DND-41 (cell line): ENCODE data around the gene OTUD1.

ENCODE experiments used
- ATAC-seq: fragments of 200-7000 bp; cut with Tn5 transposase; 3 replicates; pipeline ENCODE4 v1.9.1; 2021; ENCODE audit warnings: low read depth; ENCODE audit not compliant: insufficient read depth
- DNase-seq: peaks from one replicate; pipeline ENCODE4 v3.0.0-alpha.2; 2020
- H2AFZ ChIP-seq: 2 replicates; pipeline ENCODE4 v1.6.0; 2012; ENCODE audit warnings: low read depth, low read length
- H3K27ac ChIP-seq: 2 replicates; pipeline ENCODE4 v1.5.1; 2012; ENCODE audit warnings: low read length, inconsistent platforms
- H3K27me3 ChIP-seq: fragments of 200-600 bp; sonication (generic); 2 replicates; pipeline ENCODE4 v1.6.0; 2012; ENCODE audit warnings: low read length, mild to moderate bottlenecking, inconsistent platforms; ENCODE audit not compliant: insufficient read depth, poor library complexity
- H3K36me3 ChIP-seq: 2 replicates; pipeline ENCODE4 v1.5.1; 2012; ENCODE audit warnings: low read length, inconsistent platforms; ENCODE audit not compliant: insufficient read depth
- H3K4me1 ChIP-seq: 2 replicates; pipeline ENCODE4 v1.5.1; 2012; ENCODE audit warnings: mild to moderate bottlenecking, low read length; ENCODE audit not compliant: insufficient read depth
- H3K4me2 ChIP-seq: 2 replicates; pipeline ENCODE4 v1.6.0; 2012; ENCODE audit warnings: mild to moderate bottlenecking, moderate library complexity, low read length, inconsistent platforms; ENCODE audit not compliant: insufficient read depth
- H3K4me3 ChIP-seq, 2 experiments: fragments of 200-600 bp in 1 of 2; shearing (Covaris generic) in 1 of 2; 2 replicates each; pipeline ENCODE4 v1.5.1; 2012 to 2016; ENCODE audit warnings: inconsistent platforms in 2 of 2, low read length in 2 of 2, mild to moderate bottlenecking in 2 of 2, low read depth in 1 of 2, moderate library complexity in 1 of 2
- H3K79me2 ChIP-seq: 2 replicates; pipeline ENCODE4 v1.6.0; 2012; ENCODE audit warnings: low read length, inconsistent platforms; ENCODE audit not compliant: insufficient read depth
- H3K9ac ChIP-seq: 2 replicates; pipeline ENCODE4 v1.6.0; 2012; ENCODE audit warnings: low read depth, mild to moderate bottlenecking, inconsistent platforms, low read length, moderate library complexity
- H3K9me3 ChIP-seq: 2 replicates; pipeline ENCODE4 v1.5.1; 2012; ENCODE audit warnings: low read length, moderate library complexity, mild to moderate bottlenecking, inconsistent platforms; ENCODE audit not compliant: insufficient read depth, severe bottlenecking
- H4K20me1 ChIP-seq: 2 replicates; pipeline ENCODE4 v1.6.0; 2012; ENCODE audit warnings: low read length; ENCODE audit not compliant: insufficient read depth
- CTCF ChIP-seq: IDR thresholded peaks from 2 replicates; pipeline ENCODE4 v1.5.1; 2012; ENCODE audit warnings: borderline replicate concordance, low read length, moderate library complexity, mild to moderate bottlenecking; ENCODE audit not compliant: poor library complexity, severe bottlenecking; ENCODE audit errors: extremely low read depth
- EZH2 ChIP-seq: IDR thresholded peaks from 3 replicates; pipeline ENCODE4 v1.6.1; 2012; ENCODE audit warnings: borderline replicate concordance, low read depth, mild to moderate bottlenecking, moderate library complexity, low read length, inconsistent platforms; ENCODE audit not compliant: severe bottlenecking

The OTUD1 gene

GRCh38 chr10:23442936-23443335 lies 4.1 kb downstream of the OTUD1 start:
- DNase-seq: no peak
- H2AFZ ChIP-seq: no peak overlapping the region
- H3K4me1 ChIP-seq: peaks cover 50% of the 10 kb centered on the region
- no peak overlapping the region for H3K9ac ChIP-seq
- no peak overlapping the region for H3K27ac ChIP-seq
- peaks cover 16% of the 10 kb centered on the region for H3K36me3 ChIP-seq
- H3K27me3 ChIP-seq: no peaks in the 10 kb centered on the region
- H4K20me1 ChIP-seq: 0 out of 2 replicates have a peak, but pooled peaks cover 3% of the 10 kb centered on the region
- H3K4me2 ChIP-seq: peak overlapping the region; percentile 83; the same call in 1 of the 2 replicates
- H3K4me3 ChIP-seq: no peak overlapping the region
- H3K9me3 ChIP-seq: no peaks in the 10 kb centered on the region
- H3K79me2 ChIP-seq: peaks cover 29% of the 10 kb centered on the region
- no peak for ATAC-seq
- TF ChIP-seq CTCF (no peak), EZH2 (no peak)

GRCh38 chr10:23445591-23445990 lies 6.7 kb downstream of the OTUD1 start:
- ATAC-seq: no peak

GRCh38 chr10:23448323-23448722 lies 9.4 kb downstream of the OTUD1 start:
- Histone ChIP-seq H3K9ac (no peak overlapping the region), H2AFZ (no peak overlapping the region), H4K20me1 (no peaks in the 10 kb centered on the region), H3K79me2 (no peaks in the 10 kb centered on the region), H3K4me1 (peaks cover 13% of the 10 kb centered on the region), H3K9me3 (no peaks in the 10 kb centered on the region), H3K4me3 (no peak overlapping the region), H3K36me3 (peaks cover 2% of the 10 kb centered on the region; the same call in 1 of the 2 replicates), H3K4me2 (no peak overlapping the region), H3K27ac (no peak overlapping the region), H3K27me3 (no peaks in the 10 kb centered on the region)
- DNase-seq (no peak), ATAC-seq (no peak)
- TF ChIP-seq EZH2: no peak
- no peak for TF ChIP-seq CTCF

More at GRCh38 chr10:23445591-23445990, 6.7 kb downstream of the OTUD1 start:
- no peak for TF ChIP-seq EZH2
- no peak for TF ChIP-seq CTCF
- H3K36me3 ChIP-seq: peaks cover 10% of the 10 kb centered on the region
- peaks cover 20% of the 10 kb centered on the region for H3K79me2 ChIP-seq
- no peaks in the 10 kb centered on the region for H3K27me3 ChIP-seq
- no peaks in the 10 kb centered on the region for H3K9me3 ChIP-seq
- H3K4me3 ChIP-seq: no peak overlapping the region
- no peak overlapping the region for H3K9ac ChIP-seq
- H4K20me1 ChIP-seq: 0 out of 2 replicates have a peak, but pooled peaks cover 3% of the 10 kb centered on the region
- no peak overlapping the region for H3K4me2 ChIP-seq
- no peak overlapping the region for H3K27ac ChIP-seq
- H3K4me1 ChIP-seq: peaks cover 40% of the 10 kb centered on the region
- H2AFZ ChIP-seq: no peak overlapping the region
- no peak for DNase-seq
